Stimulated activated CD4-positive, alpha-beta T cell treated with anti-CD3 and anti-CD28 coated beads, Interleukin-15, amount 100 ng/mL, for 24 hours (primary cell): Measurements from ENCODE around the gene FAM111B.
A peak's percentile ranks its signal among the peaks of the same experiment; 100 is the strongest.

Experiments used
- DNase-seq: peaks from one replicate; pipeline ENCODE4 v3.0.0-alpha.2; 2020

Gene FAM111B

GRCh38 chr11:59158206-59159068 lies 51.4 kb downstream of the FAM111B start:
- DNase-seq, result peak; percentile 61

- no peak for DNase-seq
These were observed 57.0 kb downstream of the FAM111B start for GRCh38 chr11:59164028-59164427.

- peak; percentile 96 for DNase-seq
These were observed 64.7 kb downstream of the FAM111B start, which contains the start of gene DTX4 for GRCh38 chr11:59171508-59172322. Gene DTX4, plus strand, starts transcription at chr11:59172132. Its CDS starts 464 bp downstream, at chr11:59172596.

GRCh38 chr11:59172345-59173079 lies 65.5 kb downstream of the FAM111B start:
- DNase-seq, result peak; percentile 27

DNA sequence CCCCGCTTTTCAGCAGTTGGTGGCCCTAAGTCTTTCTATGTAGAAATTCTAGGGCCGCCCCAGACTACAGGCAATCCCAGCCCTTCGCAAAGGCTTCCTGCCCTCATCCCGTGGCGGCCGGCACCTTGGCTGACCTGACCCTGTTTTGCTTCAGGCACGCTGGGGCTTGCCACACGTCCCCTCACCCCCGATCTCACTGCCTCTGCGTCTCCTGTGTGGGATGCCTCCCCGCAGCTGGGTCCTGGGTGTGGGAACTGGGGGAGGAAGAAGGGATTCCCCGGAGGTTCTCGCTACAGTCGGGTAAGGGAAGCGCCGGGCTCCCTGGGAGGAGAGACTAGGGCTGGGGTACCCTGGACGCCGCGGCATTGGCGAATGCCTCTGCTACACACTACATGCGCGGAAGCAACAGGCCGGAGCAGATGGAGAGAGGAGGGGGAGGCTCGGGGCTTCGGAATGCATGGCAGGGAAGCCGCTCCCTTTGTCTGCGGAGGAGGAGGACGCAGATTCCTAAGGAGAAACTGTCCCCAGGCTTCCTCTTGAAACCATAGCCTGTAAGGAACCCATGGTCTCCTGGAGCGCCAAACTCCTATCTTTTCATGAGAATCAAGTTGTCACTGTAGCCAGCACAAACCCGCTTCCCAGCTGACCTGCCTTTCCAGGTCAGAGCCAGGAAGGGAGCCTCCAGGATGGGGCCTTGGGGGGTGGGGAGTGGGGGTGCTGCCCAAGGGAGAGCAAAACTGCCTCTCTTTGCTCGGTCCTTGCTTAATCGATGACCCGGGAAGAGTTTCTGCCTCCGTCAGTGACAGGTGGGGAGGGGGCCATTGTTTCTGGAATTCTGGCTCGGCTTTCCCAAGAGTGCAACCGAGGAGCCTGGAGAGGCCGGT lies 66.3 kb downstream of the FAM111B start:
- no peak for DNase-seq

- DNase-seq, result no peak
These were observed 67.1 kb downstream of the FAM111B start for GRCh38 chr11:59173964-59174663.

GRCh38 chr11:59174664-59175033 lies 67.6 kb downstream of the FAM111B start:
- no peak for DNase-seq

DNA sequence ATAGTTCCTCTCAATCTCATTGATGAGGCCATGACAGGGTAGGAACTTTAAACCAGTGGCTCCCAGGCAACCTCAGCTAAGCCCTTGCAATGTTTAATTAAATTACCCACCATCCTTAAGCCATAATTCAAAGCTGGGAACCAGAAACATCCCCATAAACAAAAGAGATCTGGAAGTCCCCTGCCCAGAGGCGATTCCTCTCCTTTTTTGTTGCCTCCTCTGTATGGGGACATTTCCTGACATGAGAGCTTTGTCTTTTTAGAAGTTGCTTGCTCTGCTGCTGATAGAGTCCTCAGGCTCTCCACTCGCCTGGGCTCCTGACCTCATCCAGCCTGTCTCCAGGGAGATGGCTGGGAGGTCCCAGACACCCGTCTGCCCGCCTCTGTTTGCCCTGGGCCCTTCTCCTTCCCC lies 68.1 kb downstream of the FAM111B start:
- DNase-seq, result no peak

- DNase-seq, result no peak
These were observed 69.3 kb downstream of the FAM111B start for GRCh38 chr11:59176330-59176729.
